Natural killer cell (primary cell): ENCODE measurements around the gene CTNNA2. TPM values are rescaled to one million over a fixed set of nuclear protein-coding genes. Genes with fewer than 3 reads are reported as not detected.

Experiments
- ATAC-seq, 3 donors: fragments of 150-1000 bp in 2 of 3; fragments of 200-7000 bp in 1 of 3; cut with Tn5 transposase; 1 replicate in 1 of 3; 2 replicates in 2 of 3; pipeline ENCODE4 v1.10.0; 2021; ENCODE audit warnings: mild to moderate bottlenecking in 2 of 3, moderate library complexity in 2 of 3
- DNase-seq, 2 donors: peaks; one replicate each; pipeline versions ENCODE4 v3.0.0 to v3.0.0-alpha.2; 2013 to 2021; ENCODE audit warnings: mixed read lengths in 1 of 2
- H3K27ac ChIP-seq: one replicate; pipeline ENCODE4 v1.5.1; 2013; ENCODE audit warnings: mild to moderate bottlenecking, low read length
- H3K27me3 ChIP-seq: one replicate; pipeline ENCODE4 v1.6.1; 2013; ENCODE audit warnings: low read length; ENCODE audit not compliant: control insufficient read depth, insufficient read depth
- H3K36me3 ChIP-seq: one replicate; pipeline ENCODE4 v1.6.1; 2013; ENCODE audit warnings: low read length; ENCODE audit not compliant: control insufficient read depth, insufficient read depth
- H3K4me1 ChIP-seq: one replicate; pipeline ENCODE4 v1.6.1; 2013; ENCODE audit warnings: low read length; ENCODE audit not compliant: control insufficient read depth, insufficient read depth
- H3K4me3 ChIP-seq: one replicate; pipeline ENCODE4 v1.5.1; 2013; ENCODE audit warnings: low read length
- H3K9me3 ChIP-seq: one replicate; pipeline ENCODE4 v1.6.1; 2013; ENCODE audit warnings: low read length; ENCODE audit not compliant: control insufficient read depth, insufficient read depth
- H3K27ac Mint-ChIP-seq, 2 donors: one replicate each; pipeline ENCODE4 v1.8.0; 2022; ENCODE audit warnings: mild to moderate bottlenecking in 2 of 2, mixed read lengths in 2 of 2, moderate library complexity in 1 of 2
- H3K27me3 Mint-ChIP-seq, 2 donors: one replicate each; pipeline ENCODE4 v1.8.0; 2022; ENCODE audit warnings: low read depth in 2 of 2, mixed read lengths in 2 of 2
- H3K36me3 Mint-ChIP-seq: one replicate; pipeline ENCODE4 v1.8.0; 2022; ENCODE audit warnings: mixed read lengths
- H3K4me1 Mint-ChIP-seq, 2 donors: one replicate each; pipeline ENCODE4 v1.8.0; 2022; ENCODE audit warnings: mixed read lengths in 2 of 2
- H3K4me3 Mint-ChIP-seq: one replicate; pipeline ENCODE4 v1.8.0; 2022; ENCODE audit warnings: mild to moderate bottlenecking, moderate library complexity, mixed read lengths
- H3K9me3 Mint-ChIP-seq, 2 donors: one replicate each; pipeline ENCODE4 v1.8.0; 2022; ENCODE audit warnings: mixed read lengths in 2 of 2
- WGBS: methylation state at CpG from one replicate; pipeline ENCODE4 v1.1.7; 2013; ENCODE audit warnings: missing lambda C conversion rate; ENCODE audit not compliant: insufficient coverage; 5-methylcytosine and 5-hydroxymethylcytosine counted together
- intact Hi-C: fragments of 100-400 bp; cut with micrococcal nuclease; formaldehyde crosslinking; loops from one replicate; pipeline ENCODE4 v1.14.2; 2022
- total RNA-seq, 4 donors: library from RNA; stranded (reverse); fragments of 120-200 nt in 1 of 4; gene quantifications; one replicate each; pipeline versions ENCODE4 v1.2.3 to v1.2.4, GENCODE V29; 2013 to 2022
- TF ChIP-seq, protein P1 (sequence below): fragments of 200-600 bp; IDR thresholded peaks from one replicate; pipeline ENCODE4 v1.8.0; 2022; ENCODE audit warnings: antibody characterized with exemption

CTNNA2 gene
- total RNA-seq, 3 donors from 2014 or later (not counting 1 experiment from before 2014, with no cell fraction given): not detected

- Histone ChIP-seq H3K36me3 (no peaks in the 10 kb centered on the region), H3K4me3 (no peak overlapping the region), H3K9me3 (no peaks in the 10 kb centered on the region), H3K4me1 (no peaks in the 10 kb centered on the region), H3K27ac (no peak overlapping the region), H3K27me3 (no peaks in the 10 kb centered on the region)
- no peak for ATAC-seq
- TF ChIP-seq, protein P1, sequence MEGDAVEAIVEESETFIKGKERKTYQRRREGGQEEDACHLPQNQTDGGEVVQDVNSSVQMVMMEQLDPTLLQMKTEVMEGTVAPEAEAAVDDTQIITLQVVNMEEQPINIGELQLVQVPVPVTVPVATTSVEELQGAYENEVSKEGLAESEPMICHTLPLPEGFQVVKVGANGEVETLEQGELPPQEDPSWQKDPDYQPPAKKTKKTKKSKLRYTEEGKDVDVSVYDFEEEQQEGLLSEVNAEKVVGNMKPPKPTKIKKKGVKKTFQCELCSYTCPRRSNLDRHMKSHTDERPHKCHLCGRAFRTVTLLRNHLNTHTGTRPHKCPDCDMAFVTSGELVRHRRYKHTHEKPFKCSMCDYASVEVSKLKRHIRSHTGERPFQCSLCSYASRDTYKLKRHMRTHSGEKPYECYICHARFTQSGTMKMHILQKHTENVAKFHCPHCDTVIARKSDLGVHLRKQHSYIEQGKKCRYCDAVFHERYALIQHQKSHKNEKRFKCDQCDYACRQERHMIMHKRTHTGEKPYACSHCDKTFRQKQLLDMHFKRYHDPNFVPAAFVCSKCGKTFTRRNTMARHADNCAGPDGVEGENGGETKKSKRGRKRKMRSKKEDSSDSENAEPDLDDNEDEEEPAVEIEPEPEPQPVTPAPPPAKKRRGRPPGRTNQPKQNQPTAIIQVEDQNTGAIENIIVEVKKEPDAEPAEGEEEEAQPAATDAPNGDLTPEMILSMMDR: no peak
- intact Hi-C loops: no loop called here
- Mint-ChIP-seq H3K36me3 (no peaks in the 10 kb centered on the region), H3K9me3 (peaks cover 0 to 3% of the 10 kb centered on the region in 2 donors), H3K27ac (no peak overlapping the region), H3K4me1 (no peaks in the 10 kb centered on the region), H3K4me3 (no peak overlapping the region), H3K27me3 (no peaks in the 10 kb centered on the region)
- 71% methylated on average over 1 of the region's 2 CpGs for WGBS
- no peak for DNase-seq
Measured at GRCh38 chr2:79872656-79873055, 359.8 kb downstream of the CTNNA2 start.

DNA sequence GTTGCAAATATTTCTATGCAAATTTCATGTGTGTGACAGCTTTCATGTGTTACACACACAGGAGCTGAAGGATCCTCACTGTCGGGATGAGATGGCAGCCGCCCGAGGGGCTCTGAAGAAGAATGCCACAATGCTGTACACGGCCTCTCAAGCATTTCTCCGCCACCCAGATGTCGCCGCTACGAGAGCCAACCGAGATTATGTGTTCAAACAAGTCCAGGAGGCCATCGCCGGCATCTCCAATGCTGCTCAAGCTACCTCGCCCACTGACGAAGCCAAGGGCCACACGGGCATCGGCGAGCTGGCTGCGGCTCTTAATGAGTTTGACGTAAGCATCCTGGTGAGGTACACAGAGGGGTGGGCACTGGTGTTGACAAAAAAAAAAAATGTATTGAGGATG is 361.2 kb downstream of the CTNNA2 start:
- no peak for ATAC-seq
- peaks cover 1 to 4% of the 10 kb centered on the region in 2 donors for H3K9me3 Mint-ChIP-seq
- Histone ChIP-seq H3K9me3 (no peaks in the 10 kb centered on the region), H3K36me3 (no peaks in the 10 kb centered on the region), H3K4me1 (no peaks in the 10 kb centered on the region), H3K4me3 (no peak overlapping the region), H3K27me3 (no peaks in the 10 kb centered on the region), H3K27ac (no peak overlapping the region)
- TF ChIP-seq, protein P1: no peak
- 96% methylated on average over 18 of the region's 18 CpGs for WGBS
- no peak overlapping the region for H3K27ac Mint-ChIP-seq
- intact Hi-C loops: no loop called here
- no peak for DNase-seq
- H3K36me3 Mint-ChIP-seq: no peaks in the 10 kb centered on the region
- H3K4me1 Mint-ChIP-seq: no peaks in the 10 kb centered on the region
- no peak overlapping the region for H3K4me3 Mint-ChIP-seq
- no peaks in the 10 kb centered on the region for H3K27me3 Mint-ChIP-seq

GRCh38 chr2:79876430-79876829 is 363.6 kb downstream of the CTNNA2 start:
- no peaks in the 10 kb centered on the region for H3K9me3 ChIP-seq
- 55% methylated on average over 3 of the region's 3 CpGs for WGBS
- H3K27ac Mint-ChIP-seq: no peak overlapping the region
- intact Hi-C loops: no loop called here
- no peak for ATAC-seq
- H3K27ac ChIP-seq: no peak overlapping the region
- no peaks in the 10 kb centered on the region for H3K36me3 ChIP-seq
- H3K4me1 ChIP-seq: no peaks in the 10 kb centered on the region
- no peaks in the 10 kb centered on the region for H3K27me3 Mint-ChIP-seq
- H3K4me3 Mint-ChIP-seq: no peak overlapping the region
- peaks cover 7 to 11% of the 10 kb centered on the region in 2 donors for H3K9me3 Mint-ChIP-seq
- no peaks in the 10 kb centered on the region for H3K4me1 Mint-ChIP-seq
- H3K27me3 ChIP-seq: no peaks in the 10 kb centered on the region
- H3K36me3 Mint-ChIP-seq: no peaks in the 10 kb centered on the region
- DNase-seq: no peak
- TF ChIP-seq, protein P1: no peak
- no peak overlapping the region for H3K4me3 ChIP-seq

GRCh38 chr2:79882548-79882947 is 369.7 kb downstream of the CTNNA2 start:
- Histone ChIP-seq H3K27ac (no peak overlapping the region), H3K4me1 (no peaks in the 10 kb centered on the region), H3K4me3 (no peak overlapping the region), H3K36me3 (no peaks in the 10 kb centered on the region), H3K27me3 (no peaks in the 10 kb centered on the region), H3K9me3 (no peaks in the 10 kb centered on the region)
- intact Hi-C loops: no loop called here
- H3K9me3 Mint-ChIP-seq: peaks cover 4 to 14% of the 10 kb centered on the region in 2 donors
- TF ChIP-seq, protein P1: no peak
- WGBS: 89% methylated on average over 6 of the region's 6 CpGs
- H3K4me1 Mint-ChIP-seq: no peaks in the 10 kb centered on the region
- no peak overlapping the region for H3K4me3 Mint-ChIP-seq
- no peaks in the 10 kb centered on the region for H3K27me3 Mint-ChIP-seq
- no peaks in the 10 kb centered on the region for H3K36me3 Mint-ChIP-seq
- no peak overlapping the region for H3K27ac Mint-ChIP-seq
- no peak for DNase-seq
- no peak for ATAC-seq
